Measurements from ENCODE around the gene CYP26A1.

Gene CYP26A1

GRCh38 chr10:93065675-93066543, 7.8 kb upstream of the CYP26A1 start:
- TF ChIP-seq POLR2AphosphoS5 (IDR thresholded peaks at IDR 0.05; ENCODE audit: low read depth, low read length) = no peak
- TF ChIP-seq POLR2A (IDR thresholded peaks at IDR 0.05; ENCODE audit: low read depth, low read length) = no peak
- TF ChIP-seq TAF1 (IDR thresholded peaks at IDR 0.05; ENCODE audit: borderline replicate concordance, low read depth, low read length) = no peak
- no peak for FAIRE-seq
- no peak for DNase-seq (ENCODE audit: insufficient read length)

DNA sequence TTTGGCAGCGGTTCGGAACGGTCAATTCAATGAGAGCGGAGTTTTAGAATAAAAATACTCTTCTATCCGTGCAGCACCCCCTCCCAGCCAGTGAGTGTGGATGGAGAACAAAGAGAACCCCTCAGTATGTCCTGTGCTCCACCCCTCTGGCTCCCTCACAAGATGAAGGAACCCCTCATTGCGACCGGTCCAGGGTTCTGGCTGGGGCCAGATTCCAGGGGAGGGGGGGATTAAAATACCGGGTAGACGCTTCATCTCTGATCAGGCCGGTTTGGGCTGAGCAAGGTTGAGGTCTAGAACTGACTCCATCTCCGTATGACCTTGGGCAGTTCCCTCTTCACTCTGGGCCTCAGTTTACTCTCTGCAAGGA, 7.2 kb upstream of the CYP26A1 start:
- FAIRE-seq = no peak
- TF ChIP-seq POLR2A (IDR thresholded peaks at IDR 0.05; ENCODE audit: low read depth, low read length) (no peak), TAF1 (IDR thresholded peaks at IDR 0.05; ENCODE audit: borderline replicate concordance, low read depth, low read length) (no peak), POLR2AphosphoS5 (IDR thresholded peaks at IDR 0.05; ENCODE audit: low read depth, low read length) (no peak)
- DNase-seq (ENCODE audit: insufficient read length) = no peak

DNA sequence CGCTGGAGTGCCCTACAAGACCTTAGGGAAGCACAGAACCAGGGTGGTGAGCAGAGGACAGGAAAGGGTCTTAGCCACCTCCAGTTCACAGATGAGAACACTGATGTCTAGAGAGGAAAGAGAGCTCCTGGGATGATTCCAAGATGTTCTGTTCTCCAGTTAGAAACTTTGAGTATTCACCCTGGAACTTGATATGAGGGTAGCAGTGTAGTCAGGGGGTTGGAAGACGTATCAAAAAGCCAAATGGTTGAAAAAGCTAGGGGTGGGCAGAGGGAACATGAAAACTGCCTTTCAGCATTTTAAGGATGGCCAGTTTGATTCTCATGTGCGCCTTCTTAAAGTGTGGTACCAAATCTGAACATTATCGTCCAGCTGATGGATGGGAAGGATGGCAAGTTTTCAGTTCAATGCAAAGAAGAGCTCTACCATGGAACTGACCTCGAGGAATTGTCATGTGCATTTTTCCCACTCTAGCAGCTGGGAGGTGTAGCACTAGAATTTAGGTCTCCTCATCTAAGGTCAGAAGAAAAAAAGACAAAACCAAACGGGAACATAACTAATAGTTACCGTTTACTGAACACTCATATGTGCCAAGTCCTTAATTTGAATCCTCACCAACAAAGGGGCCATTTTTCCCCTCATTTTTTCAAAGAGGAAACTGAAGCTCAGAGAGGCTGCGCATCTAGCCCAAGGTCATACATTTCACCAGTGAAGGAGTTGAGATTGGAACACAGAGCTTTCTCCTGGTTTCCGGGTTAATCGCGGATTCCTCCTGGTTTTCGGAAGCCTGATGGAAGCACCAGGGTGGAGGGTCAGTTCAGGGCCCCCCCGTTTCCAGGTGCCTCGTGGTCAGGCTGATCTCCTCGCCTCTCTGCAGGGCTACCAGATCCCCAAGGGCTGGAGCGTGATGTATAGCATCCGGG, 6.0 kb upstream of the CYP26A1 start:
- no peak for DNase-seq (ENCODE audit: insufficient read length)
- no peak for FAIRE-seq
- TF ChIP-seq POLR2A (IDR thresholded peaks at IDR 0.05; ENCODE audit: low read depth, low read length) (no peak), POLR2AphosphoS5 (IDR thresholded peaks at IDR 0.05; ENCODE audit: low read depth, low read length) (no peak), TAF1 (IDR thresholded peaks at IDR 0.05; ENCODE audit: borderline replicate concordance, low read depth, low read length) (no peak)

DNA sequence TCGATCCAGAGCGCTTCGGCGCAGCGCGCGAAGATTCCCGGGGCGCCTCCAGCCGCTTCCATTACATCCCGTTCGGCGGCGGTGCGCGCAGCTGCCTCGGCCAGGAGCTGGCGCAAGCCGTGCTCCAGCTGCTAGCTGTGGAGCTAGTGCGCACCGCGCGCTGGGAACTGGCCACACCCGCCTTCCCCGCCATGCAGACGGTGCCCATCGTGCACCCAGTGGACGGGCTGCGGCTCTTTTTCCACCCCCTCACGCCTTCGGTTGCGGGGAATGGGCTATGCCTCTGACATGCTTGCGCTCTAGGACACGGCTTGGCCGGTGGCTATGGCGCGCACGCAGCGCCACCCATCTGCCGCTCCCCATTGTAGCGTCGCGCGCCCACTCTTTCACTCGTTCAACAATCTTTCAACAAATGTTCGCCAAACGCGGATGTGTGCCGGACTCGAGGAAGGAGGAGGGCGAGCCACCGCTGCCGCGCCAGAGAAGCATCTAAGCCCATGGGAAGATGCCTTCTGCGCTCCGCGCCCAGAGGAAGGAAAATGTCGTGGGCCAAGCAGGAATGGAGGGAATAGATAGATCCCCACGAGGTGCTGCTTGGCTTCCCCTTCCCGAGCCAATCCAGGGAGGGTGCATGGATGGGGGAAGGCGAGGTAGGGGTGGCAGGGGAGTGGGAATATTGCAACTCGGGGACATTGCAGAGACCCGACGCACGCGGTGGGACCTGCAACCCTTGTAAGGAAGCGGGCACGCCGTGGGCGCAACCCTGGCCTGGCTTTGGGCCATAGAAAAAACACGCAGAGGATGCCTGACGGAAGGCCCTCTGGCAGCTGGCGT, 5.1 kb upstream of the CYP26A1 start:
- DNase-seq (ENCODE audit: insufficient read length) = no peak
- TF ChIP-seq TAF1 (IDR thresholded peaks at IDR 0.05; ENCODE audit: borderline replicate concordance, low read depth, low read length) (no peak), POLR2A (IDR thresholded peaks at IDR 0.05; ENCODE audit: low read depth, low read length) (no peak), POLR2AphosphoS5 (IDR thresholded peaks at IDR 0.05; ENCODE audit: low read depth, low read length) (no peak)
- no peak for FAIRE-seq

- FAIRE-seq (no peak), DNase-seq (ENCODE audit: insufficient read length) (no peak)
- TF ChIP-seq POLR2AphosphoS5 (IDR thresholded peaks at IDR 0.05; ENCODE audit: low read depth, low read length) (no peak), TAF1 (IDR thresholded peaks at IDR 0.05; ENCODE audit: borderline replicate concordance, low read depth, low read length) (no peak), POLR2A (IDR thresholded peaks at IDR 0.05; ENCODE audit: low read depth, low read length) (no peak)
These were observed 4.5 kb upstream of the CYP26A1 start for GRCh38 chr10:93069245-93069561.

DNA sequence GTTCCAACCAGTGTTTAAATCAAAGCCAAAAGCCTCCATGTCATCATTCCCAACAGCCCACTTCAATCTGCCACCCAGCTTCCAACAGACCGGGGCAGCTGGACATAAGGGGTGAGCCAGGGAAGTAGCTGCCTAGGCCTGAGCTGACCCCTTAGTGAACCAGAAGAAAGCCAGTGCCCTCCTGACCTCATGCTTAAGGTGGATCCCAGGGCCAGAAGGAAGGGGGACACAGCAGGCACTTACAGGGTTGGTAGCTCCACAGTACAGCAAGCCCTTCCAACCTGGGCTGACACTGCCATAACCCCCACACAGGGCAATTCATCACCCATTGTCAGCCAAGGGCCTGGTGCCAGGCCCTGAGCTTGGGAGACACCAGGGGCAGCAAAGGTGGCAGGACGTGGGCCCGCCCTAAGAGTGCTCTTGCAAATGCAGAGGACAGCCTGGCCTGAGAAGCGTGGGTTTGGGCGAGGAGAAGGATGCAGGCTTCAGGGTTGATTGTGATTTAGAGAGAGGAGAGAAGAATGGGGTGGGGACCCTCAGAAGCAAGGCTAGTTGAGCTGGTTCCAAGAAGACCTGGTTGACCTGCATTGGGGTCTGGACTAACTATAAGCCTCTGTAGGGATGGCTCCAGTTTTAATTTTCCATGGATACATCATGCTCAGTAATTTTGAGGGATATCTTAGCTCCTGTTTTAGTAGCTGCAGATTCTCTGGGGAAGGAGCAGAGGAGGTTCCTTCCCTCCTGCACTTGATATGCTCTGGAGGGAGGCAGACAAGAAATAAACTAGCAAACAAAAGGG, 3.1 kb upstream of the CYP26A1 start:
- no peak for TF ChIP-seq POLR2A (IDR thresholded peaks at IDR 0.05; ENCODE audit: low read depth, low read length)
- TF ChIP-seq TAF1 (IDR thresholded peaks at IDR 0.05; ENCODE audit: borderline replicate concordance, low read depth, low read length) = no peak
- TF ChIP-seq POLR2AphosphoS5 (IDR thresholded peaks at IDR 0.05; ENCODE audit: low read depth, low read length) = no peak
- FAIRE-seq = no peak
- no peak for DNase-seq (ENCODE audit: insufficient read length)

- no peak for TF ChIP-seq TAF1 (IDR thresholded peaks at IDR 0.05; ENCODE audit: borderline replicate concordance, low read depth, low read length)
- no peak for TF ChIP-seq POLR2AphosphoS5 (IDR thresholded peaks at IDR 0.05; ENCODE audit: low read depth, low read length)
- no peak for TF ChIP-seq POLR2A (IDR thresholded peaks at IDR 0.05; ENCODE audit: low read depth, low read length)
- no peak for DNase-seq (ENCODE audit: insufficient read length)
- FAIRE-seq = no peak
These were observed 2.6 kb upstream of the CYP26A1 start for GRCh38 chr10:93071177-93071472.

GRCh38 chr10:93071674-93072224, 1.9 kb upstream of the CYP26A1 start:
- TF ChIP-seq POLR2AphosphoS5 (IDR thresholded peaks at IDR 0.05; ENCODE audit: low read depth, low read length) (no peak), POLR2A (IDR thresholded peaks at IDR 0.05; ENCODE audit: low read depth, low read length) (no peak)
- DNase-seq (ENCODE audit: insufficient read length) (peak; percentile 36), FAIRE-seq (no peak)

- FAIRE-seq (no peak), DNase-seq (ENCODE audit: insufficient read length) (no peak)
- TF ChIP-seq POLR2A (IDR thresholded peaks at IDR 0.05; ENCODE audit: low read depth, low read length) (no peak), TAF1 (IDR thresholded peaks at IDR 0.05; ENCODE audit: borderline replicate concordance, low read depth, low read length) (no peak), POLR2AphosphoS5 (IDR thresholded peaks at IDR 0.05; ENCODE audit: low read depth, low read length) (no peak)
These were observed 1.4 kb upstream of the CYP26A1 start for GRCh38 chr10:93072225-93072712.
